Liver (tissue), 3 donors: ENCODE data around the gene KCNMA1.

Experiments
- CTCF ChIP-seq: fragments of 150-350 bp; IDR thresholded peaks from 2 replicates; pipeline ENCODE4 v1.5.1; 2017; ENCODE audit warnings: improper control_type of control experiment, low read depth, low read length; ENCODE audit not compliant: missing input control
- EGR1 ChIP-seq, 2 donors: IDR thresholded peaks; 2 replicates each; pipeline ENCODE4 v1.6.1; 2016 to 2018; ENCODE audit warnings: antibody characterized with exemption in 2 of 2, low read depth in 2 of 2
- FOXA1 ChIP-seq: IDR thresholded peaks from 2 replicates; pipeline ENCODE4 v1.6.1; 2016; ENCODE audit warnings: antibody characterized with exemption
- GABPA ChIP-seq, 2 donors: IDR thresholded peaks in 1 of 2; conservative IDR thresholded peaks in 1 of 2; 2 replicates each; pipeline ENCODE4 v1.6.1; 2016; ENCODE audit warnings: antibody characterized with exemption in 2 of 2, mild to moderate bottlenecking in 1 of 2, moderate library complexity in 1 of 2
- HNF4A ChIP-seq, 2 donors: conservative IDR thresholded peaks; 2 replicates each; pipeline ENCODE4 v1.6.1; 2016; ENCODE audit warnings: antibody characterized with exemption in 2 of 2, mild to moderate bottlenecking in 2 of 2
- HNF4G ChIP-seq: IDR thresholded peaks from 2 replicates; pipeline ENCODE4 v1.6.1; 2016; ENCODE audit warnings: antibody characterized with exemption
- MAX ChIP-seq: IDR thresholded peaks from 2 replicates; pipeline ENCODE4 v1.6.1; 2016; ENCODE audit warnings: antibody characterized with exemption
- NR2F2 ChIP-seq: IDR thresholded peaks from 2 replicates; pipeline ENCODE4 v1.6.1; 2016; ENCODE audit warnings: antibody characterized with exemption
- RAD21 ChIP-seq, 2 donors: IDR thresholded peaks; 2 replicates each; pipeline ENCODE4 v1.6.1; 2016; ENCODE audit warnings: antibody characterized with exemption in 2 of 2, mild to moderate bottlenecking in 2 of 2
- REST ChIP-seq: IDR thresholded peaks from 2 replicates; pipeline ENCODE4 v1.6.1; 2016; ENCODE audit warnings: antibody characterized with exemption, mild to moderate bottlenecking
- TAF1 ChIP-seq: conservative IDR thresholded peaks from 2 replicates; pipeline ENCODE4 v1.6.1; 2016; ENCODE audit warnings: antibody characterized with exemption, mild to moderate bottlenecking
- YY1 ChIP-seq: IDR thresholded peaks from 2 replicates; pipeline ENCODE4 v1.6.1; 2016; ENCODE audit warnings: antibody characterized with exemption, mild to moderate bottlenecking
- ZBTB33 ChIP-seq: IDR thresholded peaks from 2 replicates; pipeline ENCODE4 v1.6.1; 2016; ENCODE audit warnings: antibody characterized with exemption
- donor health status: healthy.
- donor health status: healthy.

GRCh38 chr10:77416311-77417135 is 221.1 kb downstream of the KCNMA1 start:
- no peak for TF ChIP-seq EGR1 (IDR thresholded peaks at IDR 0.05; ENCODE audit: low read depth in 2 of 2)
- no peak for TF ChIP-seq CTCF
- no peak for TF ChIP-seq MAX
- TF ChIP-seq REST, result no peak
- TF ChIP-seq GABPA (IDR thresholded peaks at IDR 0.05 in 1 of 2, conservative IDR thresholded peaks at IDR 0.05 in 1 of 2), result no peak
- no peak for TF ChIP-seq YY1
- TF ChIP-seq HNF4A (conservative IDR thresholded peaks at IDR 0.05), result no peak
- TF ChIP-seq NR2F2, result no peak
- TF ChIP-seq FOXA1, result no peak
- TF ChIP-seq TAF1, result no peak
- no peak for TF ChIP-seq RAD21 (IDR thresholded peaks at IDR 0.05)
- no peak for TF ChIP-seq HNF4G
- TF ChIP-seq ZBTB33, result no peak
